Fibroblast of lung (primary cell): ENCODE results near the gene DNAL4.

Experiments
- CTCF ChIP-seq, 2 donors: IDR thresholded peaks in 1 of 2; conservative IDR thresholded peaks in 1 of 2; 1 replicate in 1 of 2; 2 replicates in 1 of 2; pipeline ENCODE4 v1.5.1; 2011 to 2012; ENCODE audit warnings: low read length in 2 of 2, control low read depth in 1 of 2, inconsistent platforms in 1 of 2, low read depth in 1 of 2, mild to moderate bottlenecking in 1 of 2
- EZH2 ChIP-seq: IDR thresholded peaks from 2 replicates; pipeline ENCODE4 v1.5.1; 2012; ENCODE audit warnings: low read length, control low read depth, mild to moderate bottlenecking; ENCODE audit errors: missing control alignments

GRCh38 chr22:38829485-38829884 is 35.5 kb upstream of the DNAL4 start:
- TF ChIP-seq CTCF (conservative IDR thresholded peaks at IDR 0.05 in 1 of 2, IDR thresholded peaks at IDR 0.05 in 1 of 2; ENCODE audit: low read depth in 1 of 2, low read length in 2 of 2) (no peak), EZH2 (no peak)
